HCT116 (cell line): ENCODE data around the gene MMEL1. TPM values are rescaled to one million over a fixed set of nuclear protein-coding genes. Genes with fewer than 3 reads are reported as not detected.
"Not testable (repeated sequence)": the region's sequence is repeated elsewhere in the genome, so short reads cannot be mapped to it uniquely, and the experiment has no call there.

ENCODE experiments used
- ATAC-seq: fragments of 200-7000 bp; cut with Tn5 transposase; 2 replicates; pipeline ENCODE4 v1.9.1; 2020; ENCODE audit warnings: mild to moderate bottlenecking, moderate library complexity
- BruUV-seq: library from RNA; stranded (reverse); fragments of 400-500 nt; replicated peaks from 2 replicates; lab custom pipeline; 2021; lab: Mats Ljungman, UMichigan
- CTCF ChIA-PET: fragments of 300-600 bp; sonication (Branson Sonifier 250); formaldehyde crosslinking; loops from one replicate; lab custom pipeline; 2021; ENCODE audit warnings: antibody characterized with exemption; lab: Charles Lee
- POLR2A ChIA-PET: fragments of 300-600, 350-600 bp; sonication (Branson Sonifier 250); formaldehyde crosslinking; loops from one replicate; lab custom pipeline; 2021; ENCODE audit warnings: antibody characterized with exemption; lab: Charles Lee
- RAD21 ChIA-PET, 2 experiments: fragments of 300-600 bp; sonication (Branson Sonifier 250); formaldehyde crosslinking; loops; one replicate each; lab custom pipeline; 2023; ENCODE audit warnings: low total read pairs in 2 of 2; ENCODE audit not compliant: uncharacterized antibody in 2 of 2, unreplicated experiment in 2 of 2, low non-redundant PET in 1 of 2; lab: Charles Lee
- DNase-seq: peaks from one replicate; pipeline ENCODE4 v3.0.0-alpha.2; 2010; ENCODE audit warnings: low read depth, low spot score
- H2AFZ ChIP-seq: fragments of 200-600 bp; shearing (Covaris generic), sonication (generic); 2 replicates; pipeline ENCODE4 v1.6.1; 2017; ENCODE audit warnings: low read depth, mixed run types, mixed read lengths, antibody characterized with exemption, low read length; ENCODE audit not compliant: poor library complexity, severe bottlenecking
- H3K27ac ChIP-seq: 2 replicates; pipeline ENCODE4 v1.5.1; 2012; ENCODE audit warnings: low read depth, low read length
- H3K27me3 ChIP-seq: fragments of 200-600 bp; sonication (generic); 2 replicates; pipeline ENCODE4 v1.6.1; 2016; ENCODE audit warnings: mixed run types, low read length, mixed read lengths; ENCODE audit not compliant: insufficient read depth
- H3K36me3 ChIP-seq, 2 experiments: fragments of 200-500 bp in 1 of 2; fragments of 200-600 bp in 1 of 2; sonication (Bioruptor generic) in 1 of 2; sonication (generic) in 1 of 2; 2 replicates each; pipeline versions ENCODE4 v1.5.1 to v1.6.1; 2014 to 2016; ENCODE audit warnings: low read length in 2 of 2, inconsistent platforms in 1 of 2, mixed read lengths in 1 of 2, mixed run types in 1 of 2; ENCODE audit not compliant: insufficient read depth in 2 of 2, control insufficient read depth in 1 of 2
- H3K4me1 ChIP-seq, 2 experiments: fragments of 200-600 bp in 1 of 2; sonication (generic) in 1 of 2; 2 replicates each; pipeline versions ENCODE4 v1.5.1 to v1.6.1; 2012 to 2017; ENCODE audit warnings: low read length in 2 of 2, inconsistent platforms in 1 of 2, mild to moderate bottlenecking in 1 of 2, mixed read lengths in 1 of 2, mixed run types in 1 of 2, moderate library complexity in 1 of 2; ENCODE audit not compliant: insufficient read depth in 2 of 2, control insufficient read depth in 1 of 2
- H3K4me2 ChIP-seq: fragments of 200-600 bp; sonication (generic); 2 replicates; pipeline ENCODE4 v1.6.1; 2017; ENCODE audit warnings: mixed run types, low read length, mixed read lengths
- H3K4me3 ChIP-seq, 2 experiments: fragments of 200-600 bp in 1 of 2; sonication (generic) in 1 of 2; replicated peaks in 1 of 2; 2 replicates each; pipeline ENCODE4 v1.5.1; 2011 to 2016; ENCODE audit warnings: low read length in 2 of 2, control low read depth in 1 of 2, low read depth in 1 of 2, mild to moderate bottlenecking in 1 of 2, mixed read lengths in 1 of 2, mixed run types in 1 of 2
- H3K79me2 ChIP-seq: fragments of 200-600 bp; sonication (generic); 2 replicates; pipeline ENCODE4 v1.6.1; 2017; ENCODE audit warnings: mild to moderate bottlenecking, mixed run types, low read length, moderate library complexity, mixed read lengths; ENCODE audit not compliant: insufficient read depth
- H3K9ac ChIP-seq: fragments of 200-600 bp; sonication (generic); 2 replicates; pipeline ENCODE4 v1.6.1; 2016; ENCODE audit warnings: low read length, mixed read lengths
- H3K9me2 ChIP-seq: fragments of 200-600 bp; sonication (generic), shearing (Covaris generic); 2 replicates; pipeline ENCODE4 v1.6.1; 2017; ENCODE audit warnings: mixed run types, mild to moderate bottlenecking, moderate library complexity; ENCODE audit not compliant: insufficient read depth
- H3K9me3 ChIP-seq, 2 experiments: fragments of 200-500 bp in 1 of 2; fragments of 200-600 bp in 1 of 2; sonication (Bioruptor generic) in 1 of 2; sonication (generic) in 1 of 2; 2 replicates each; pipeline ENCODE4 v1.6.1; 2014 to 2017; ENCODE audit warnings: low read length in 2 of 2, mixed read lengths in 2 of 2, inconsistent platforms in 1 of 2, low read depth in 1 of 2, mild to moderate bottlenecking in 1 of 2, mixed run types in 1 of 2, moderate library complexity in 1 of 2; ENCODE audit not compliant: control insufficient read depth in 1 of 2, insufficient read depth in 1 of 2
- H4K20me1 ChIP-seq: fragments of 200-600 bp; sonication (generic), shearing (Covaris generic); 2 replicates; pipeline ENCODE4 v1.6.1; 2017; ENCODE audit warnings: mixed run types, mild to moderate bottlenecking, moderate library complexity; ENCODE audit not compliant: insufficient read depth
- CBX3 ChIP-seq: IDR thresholded peaks from 2 replicates; pipeline ENCODE4 v1.6.1; 2012; ENCODE audit warnings: low read depth
- ELF1 ChIP-seq: IDR thresholded peaks from 2 replicates; pipeline ENCODE4 v1.6.1; 2012; ENCODE audit warnings: low read depth, borderline replicate concordance
- POLR2AphosphoS5 ChIP-seq: IDR thresholded peaks from 2 replicates; pipeline ENCODE4 v1.6.1; 2011; ENCODE audit warnings: mild to moderate bottlenecking, low read depth, low read length, moderate library complexity
- SP1 ChIP-seq: IDR thresholded peaks from 2 replicates; pipeline ENCODE4 v1.6.1; 2012; ENCODE audit warnings: low read depth
- TCF7L2 ChIP-seq: IDR thresholded peaks from 2 replicates; pipeline ENCODE4 v1.7.0; 2011; ENCODE audit warnings: borderline replicate concordance, inconsistent platforms; ENCODE audit not compliant: insufficient read depth, insufficient read length; ENCODE audit errors: extremely low read depth
- YY1 ChIP-seq: IDR thresholded peaks from 2 replicates; pipeline ENCODE4 v1.6.1; 2011; ENCODE audit warnings: low read length, low read depth, moderate library complexity, mild to moderate bottlenecking; ENCODE audit not compliant: insufficient replicate concordance; ENCODE audit errors: extremely low read depth
- intact Hi-C: fragments of 100-400 bp; cut with micrococcal nuclease; formaldehyde crosslinking; loops from 2 replicates; pipeline ENCODE4 v1.10.0; 2022
- total RNA-seq: library from RNA; stranded (reverse); gene quantifications from one replicate; pipeline ENCODE4 v1.2.1, GENCODE V29; 2021; ENCODE audit not compliant: unreplicated experiment
- TF ChIP-seq, protein P1 (sequence below): IDR thresholded peaks from 2 replicates; pipeline ENCODE4 v1.6.1; 2012
- TF ChIP-seq, protein P2 (sequence below): IDR thresholded peaks from 2 replicates; pipeline ENCODE4 v1.6.1; 2012; ENCODE audit warnings: low read depth

The MMEL1 gene
- total RNA-seq, 1 experiment from 2014 or later, result 2.7 TPM

- no peaks in the 10 kb centered on the region for H3K36me3 ChIP-seq
- ATAC-seq (no peak), DNase-seq (no peak)
- TF ChIP-seq, protein P1, sequence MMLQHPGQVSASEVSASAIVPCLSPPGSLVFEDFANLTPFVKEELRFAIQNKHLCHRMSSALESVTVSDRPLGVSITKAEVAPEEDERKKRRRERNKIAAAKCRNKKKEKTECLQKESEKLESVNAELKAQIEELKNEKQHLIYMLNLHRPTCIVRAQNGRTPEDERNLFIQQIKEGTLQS, result no peak
- TF ChIP-seq POLR2AphosphoS5 (no peak), SP1 (no peak), YY1 (no peak), TCF7L2 (no peak), ELF1 (no peak), CBX3 (no peak)
- TF ChIP-seq, protein P2, sequence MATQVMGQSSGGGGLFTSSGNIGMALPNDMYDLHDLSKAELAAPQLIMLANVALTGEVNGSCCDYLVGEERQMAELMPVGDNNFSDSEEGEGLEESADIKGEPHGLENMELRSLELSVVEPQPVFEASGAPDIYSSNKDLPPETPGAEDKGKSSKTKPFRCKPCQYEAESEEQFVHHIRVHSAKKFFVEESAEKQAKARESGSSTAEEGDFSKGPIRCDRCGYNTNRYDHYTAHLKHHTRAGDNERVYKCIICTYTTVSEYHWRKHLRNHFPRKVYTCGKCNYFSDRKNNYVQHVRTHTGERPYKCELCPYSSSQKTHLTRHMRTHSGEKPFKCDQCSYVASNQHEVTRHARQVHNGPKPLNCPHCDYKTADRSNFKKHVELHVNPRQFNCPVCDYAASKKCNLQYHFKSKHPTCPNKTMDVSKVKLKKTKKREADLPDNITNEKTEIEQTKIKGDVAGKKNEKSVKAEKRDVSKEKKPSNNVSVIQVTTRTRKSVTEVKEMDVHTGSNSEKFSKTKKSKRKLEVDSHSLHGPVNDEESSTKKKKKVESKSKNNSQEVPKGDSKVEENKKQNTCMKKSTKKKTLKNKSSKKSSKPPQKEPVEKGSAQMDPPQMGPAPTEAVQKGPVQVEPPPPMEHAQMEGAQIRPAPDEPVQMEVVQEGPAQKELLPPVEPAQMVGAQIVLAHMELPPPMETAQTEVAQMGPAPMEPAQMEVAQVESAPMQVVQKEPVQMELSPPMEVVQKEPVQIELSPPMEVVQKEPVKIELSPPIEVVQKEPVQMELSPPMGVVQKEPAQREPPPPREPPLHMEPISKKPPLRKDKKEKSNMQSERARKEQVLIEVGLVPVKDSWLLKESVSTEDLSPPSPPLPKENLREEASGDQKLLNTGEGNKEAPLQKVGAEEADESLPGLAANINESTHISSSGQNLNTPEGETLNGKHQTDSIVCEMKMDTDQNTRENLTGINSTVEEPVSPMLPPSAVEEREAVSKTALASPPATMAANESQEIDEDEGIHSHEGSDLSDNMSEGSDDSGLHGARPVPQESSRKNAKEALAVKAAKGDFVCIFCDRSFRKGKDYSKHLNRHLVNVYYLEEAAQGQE, result no peak
- CTCF ChIA-PET, result no interaction called here
- BruUV-seq, result no TSS peak
- no peak overlapping the region for H3K4me2 ChIP-seq
- RAD21 ChIA-PET, result no interaction called here
- H2AFZ ChIP-seq, result no peak overlapping the region
- no peak overlapping the region for H3K4me3 ChIP-seq
- peaks cover 0 to 7% of the 10 kb centered on the region in 2 experiments; a peak in 1 of 4 replicates for H3K9me3 ChIP-seq
- H3K4me1 ChIP-seq, result peaks cover 0 to 1% of the 10 kb centered on the region in 2 experiments; a peak in 2 of 4 replicates
- POLR2A ChIA-PET, result no interaction called here
- no peaks in the 10 kb centered on the region for H3K79me2 ChIP-seq
- H4K20me1 ChIP-seq, result no peaks in the 10 kb centered on the region
- no peak overlapping the region for H3K27ac ChIP-seq
- intact Hi-C loops, result no loop called here
- H3K9me2 ChIP-seq, result no peaks in the 10 kb centered on the region
- H3K27me3 ChIP-seq, result no peaks in the 10 kb centered on the region
- H3K9ac ChIP-seq, result no peak overlapping the region
Observed at GRCh38 chr1:2627746-2628145, 5.1 kb downstream of the MMEL1 start.

DNA sequence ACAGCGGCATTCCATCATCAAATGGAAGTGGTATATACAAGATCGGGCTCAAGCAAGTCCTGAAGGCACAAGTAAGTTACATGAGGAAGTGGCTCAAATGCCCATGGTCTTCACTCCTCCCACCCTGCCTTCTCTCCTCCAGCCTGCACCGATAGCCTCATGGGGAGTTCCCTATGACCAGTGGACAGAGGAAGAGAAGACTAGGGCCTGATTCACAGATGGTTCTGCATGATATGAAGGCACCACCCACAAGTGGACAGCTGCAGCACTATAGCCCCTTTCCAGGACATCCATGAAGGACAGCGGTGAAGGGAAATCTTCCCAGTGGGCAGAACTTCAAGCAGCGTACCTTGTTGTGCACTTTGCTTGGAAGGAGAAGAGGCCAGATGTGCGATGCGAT is 7.1 kb downstream of the MMEL1 start:
- H3K9ac ChIP-seq, H3K9me2 ChIP-seq, H3K27me3 ChIP-seq, ATAC-seq, intact Hi-C loops, H3K4me2 ChIP-seq, H3K27ac ChIP-seq, H3K4me1 ChIP-seq, H3K4me3 ChIP-seq, H3K36me3 ChIP-seq, POLR2A ChIA-PET, H3K79me2 ChIP-seq, DNase-seq, RAD21 ChIA-PET, H3K9me3 ChIP-seq, CTCF ChIA-PET, H2AFZ ChIP-seq, H4K20me1 ChIP-seq, BruUV-seq: not testable (repeated sequence)
